GM21390 (cell line): ENCODE data around the gene KCNQ1.

Experiments used
- ATAC-seq: cut with Tn5 transposase; IDR thresholded peaks from one replicate; pipeline ENCODE4 v1.9.1; 2021; ENCODE audit not compliant: unreplicated experiment

The KCNQ1 gene

DNA sequence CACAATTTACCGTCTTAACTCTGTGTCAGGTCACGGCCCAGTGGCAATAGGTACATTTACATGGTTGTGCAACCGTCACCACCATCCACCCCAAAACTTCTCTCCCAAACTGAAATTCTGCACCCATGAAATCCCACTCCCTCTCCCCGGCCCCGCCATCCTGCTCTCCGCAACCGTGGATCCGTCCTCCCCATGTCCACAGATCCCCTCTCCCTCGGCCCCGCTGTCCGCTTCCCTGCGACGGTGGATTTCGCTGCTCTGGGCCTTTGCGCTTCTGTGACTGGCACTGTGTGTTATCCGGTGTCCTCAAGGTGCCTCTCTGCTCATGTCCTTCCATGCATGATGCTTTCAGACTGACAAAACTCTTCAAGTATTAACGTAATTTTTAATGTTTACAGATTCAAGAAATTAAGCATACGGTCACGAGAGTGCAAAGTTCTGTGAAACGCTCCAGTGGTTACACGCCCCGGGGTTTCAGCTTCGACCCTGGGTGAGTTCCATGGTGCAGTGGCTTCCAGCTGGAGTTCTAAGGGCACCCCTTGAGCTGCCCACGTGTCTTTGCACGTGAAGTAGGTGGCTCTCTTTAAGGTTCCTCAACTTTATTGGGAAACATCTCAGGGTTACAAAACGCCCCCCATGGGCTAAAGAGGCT lies 76.4 kb downstream of the KCNQ1 start:
- ATAC-seq: no peak

DNA sequence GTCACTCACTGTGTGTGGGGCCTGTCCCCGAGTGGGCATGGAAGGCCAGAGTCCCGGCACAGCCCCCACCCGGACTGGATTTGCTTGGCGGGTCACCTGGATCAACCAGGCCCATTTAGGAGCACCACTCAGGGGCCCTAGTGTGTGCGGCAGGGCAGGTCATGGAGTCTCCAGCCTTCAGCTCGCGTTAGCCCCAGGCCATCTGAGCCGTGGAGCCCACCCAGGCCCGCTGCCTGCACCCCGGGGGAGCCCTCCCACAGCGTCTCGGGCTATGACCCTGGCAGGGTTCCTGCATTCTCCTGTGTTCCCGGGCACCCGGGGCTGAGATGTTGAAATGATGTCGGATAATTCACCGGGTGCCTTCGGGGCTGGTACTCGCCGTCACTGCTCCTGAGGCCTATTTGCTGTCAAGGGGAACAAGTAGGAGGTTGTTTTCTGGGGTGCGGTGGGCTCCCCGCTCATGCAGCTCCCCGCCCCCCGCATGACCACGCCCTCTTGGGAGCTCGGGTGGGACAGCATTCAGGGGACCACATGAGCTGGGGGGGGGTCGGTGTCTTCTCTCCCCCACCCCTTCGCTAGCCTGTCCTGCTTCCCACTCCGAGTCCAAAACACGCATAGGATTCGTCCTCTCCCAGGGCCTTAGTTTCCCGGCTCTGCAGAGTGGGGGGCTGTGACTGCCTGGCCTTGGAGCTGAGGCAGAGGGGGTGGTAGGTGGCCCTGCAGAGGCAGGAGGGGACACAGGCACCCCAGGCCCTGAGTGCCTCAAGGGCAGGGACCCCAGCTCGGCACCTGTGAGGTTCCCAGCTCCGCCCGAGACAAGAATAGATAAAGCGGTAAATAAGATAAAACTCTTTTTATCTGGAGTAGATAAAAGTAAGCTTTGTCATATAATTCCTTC lies 77.2 kb downstream of the KCNQ1 start:
- ATAC-seq: no peak

DNA sequence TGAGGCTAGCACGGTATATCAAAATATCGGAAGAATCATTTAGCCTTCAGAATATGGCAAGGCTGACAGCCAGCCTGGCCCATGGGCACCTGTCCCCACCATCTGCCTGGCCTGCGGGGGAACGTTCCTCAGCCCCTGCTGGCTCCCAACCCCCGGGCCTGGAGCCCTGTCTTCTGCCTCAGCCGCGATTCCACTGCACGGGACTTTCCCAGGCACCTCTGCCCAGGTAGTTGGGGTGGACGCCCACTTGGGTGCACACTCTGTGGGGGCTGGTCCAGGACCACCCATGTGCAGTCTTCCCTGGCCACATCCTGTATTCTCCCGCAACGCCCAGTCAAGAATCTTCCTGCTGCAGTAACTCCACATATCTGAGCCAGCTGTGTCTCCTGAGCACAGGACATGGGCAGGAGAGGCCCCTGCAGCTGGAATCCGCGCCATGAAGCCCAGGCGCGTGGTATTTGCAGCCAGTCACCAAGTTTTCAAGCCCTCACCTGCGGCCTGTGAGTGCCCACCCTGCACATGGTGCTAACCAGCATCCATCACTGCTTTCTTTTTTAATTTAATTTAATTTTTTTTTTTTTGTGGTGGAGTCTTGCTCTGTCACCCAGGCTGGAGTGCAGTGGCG lies 77.9 kb downstream of the KCNQ1 start:
- ATAC-seq: no peak

- ATAC-seq: no peak
Measured at GRCh38 chr11:2523821-2524391, 79.1 kb downstream of the KCNQ1 start.

DNA sequence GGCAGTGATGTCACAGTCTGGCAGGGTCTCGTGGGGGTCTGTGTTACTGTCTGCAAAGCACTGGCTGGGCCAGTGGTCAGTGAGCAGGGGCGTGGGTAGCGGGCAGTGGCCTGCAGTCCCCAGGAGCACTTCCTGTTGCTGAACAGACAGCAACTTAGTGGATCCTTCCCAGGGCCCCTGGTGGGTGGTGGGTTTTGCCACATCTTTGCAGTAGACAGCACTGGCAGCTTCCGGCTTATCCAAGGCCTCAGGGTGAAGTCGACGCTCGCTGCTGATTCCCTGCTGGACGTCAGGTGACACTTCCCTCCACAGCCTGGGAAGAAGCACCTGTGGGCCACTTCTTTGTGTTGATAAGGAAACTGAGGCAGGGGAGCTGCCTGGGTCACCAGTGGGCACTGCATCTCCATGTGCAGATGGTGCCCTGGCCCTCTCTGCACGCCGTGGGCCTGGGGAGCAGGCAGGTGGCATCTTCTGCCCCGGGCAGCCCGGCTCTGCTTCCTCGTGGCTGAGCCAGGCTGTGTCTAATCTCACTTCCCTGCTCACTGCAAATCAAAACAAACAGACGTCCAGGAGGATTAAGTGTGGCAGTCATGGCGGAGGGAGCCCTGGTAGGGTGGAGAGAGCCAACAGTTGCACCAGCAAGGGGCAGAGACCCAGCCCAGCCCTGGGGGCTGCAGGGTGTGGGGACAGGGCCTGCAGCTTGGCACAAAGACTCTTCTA lies 79.8 kb downstream of the KCNQ1 start:
- ATAC-seq: no peak

GRCh38 chr11:2525166-2525861 lies 80.5 kb downstream of the KCNQ1 start:
- no peak for ATAC-seq

DNA sequence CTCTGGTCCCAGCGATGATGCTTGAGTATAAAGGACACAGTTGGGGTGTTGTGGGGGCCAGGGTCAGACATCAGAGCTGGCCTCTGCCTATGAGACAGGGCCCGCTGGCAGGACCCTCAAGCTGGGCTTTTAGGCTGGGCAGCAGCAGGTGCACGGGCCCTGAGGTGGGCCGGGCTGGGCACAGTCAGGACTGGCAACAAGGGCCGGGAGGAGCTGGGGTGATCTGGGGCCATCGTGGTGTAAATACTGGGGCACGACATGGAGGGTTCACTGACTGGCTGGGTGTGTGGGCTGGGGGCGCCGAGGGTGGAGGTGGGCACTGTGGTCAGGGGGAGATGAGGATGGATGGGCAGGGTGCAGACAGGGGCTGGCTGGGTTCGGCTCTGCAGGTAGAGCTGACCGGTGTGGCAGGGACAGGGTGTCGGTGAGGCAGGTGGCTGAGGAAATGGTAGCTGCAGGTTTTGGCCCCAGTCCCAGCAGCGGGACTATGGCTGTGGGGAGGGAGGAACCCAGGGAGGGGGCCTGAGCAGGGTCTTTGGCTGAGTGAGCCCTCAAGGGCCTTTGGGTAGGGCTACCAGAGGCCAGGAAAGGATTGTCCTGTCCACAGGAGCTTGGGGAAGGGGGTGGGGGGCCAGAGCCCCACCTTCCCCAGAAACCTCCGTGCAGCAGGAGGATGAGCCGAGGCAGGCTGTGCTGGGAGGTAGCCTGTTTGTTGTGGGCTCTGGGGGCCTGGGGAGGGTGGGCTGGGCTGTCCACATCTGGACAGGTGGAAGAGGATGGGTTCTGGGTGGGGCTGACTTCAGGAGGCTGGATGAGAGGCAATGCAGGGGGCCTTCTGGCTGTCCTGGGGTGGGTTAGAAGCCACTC lies 81.4 kb downstream of the KCNQ1 start:
- ATAC-seq: no peak

DNA sequence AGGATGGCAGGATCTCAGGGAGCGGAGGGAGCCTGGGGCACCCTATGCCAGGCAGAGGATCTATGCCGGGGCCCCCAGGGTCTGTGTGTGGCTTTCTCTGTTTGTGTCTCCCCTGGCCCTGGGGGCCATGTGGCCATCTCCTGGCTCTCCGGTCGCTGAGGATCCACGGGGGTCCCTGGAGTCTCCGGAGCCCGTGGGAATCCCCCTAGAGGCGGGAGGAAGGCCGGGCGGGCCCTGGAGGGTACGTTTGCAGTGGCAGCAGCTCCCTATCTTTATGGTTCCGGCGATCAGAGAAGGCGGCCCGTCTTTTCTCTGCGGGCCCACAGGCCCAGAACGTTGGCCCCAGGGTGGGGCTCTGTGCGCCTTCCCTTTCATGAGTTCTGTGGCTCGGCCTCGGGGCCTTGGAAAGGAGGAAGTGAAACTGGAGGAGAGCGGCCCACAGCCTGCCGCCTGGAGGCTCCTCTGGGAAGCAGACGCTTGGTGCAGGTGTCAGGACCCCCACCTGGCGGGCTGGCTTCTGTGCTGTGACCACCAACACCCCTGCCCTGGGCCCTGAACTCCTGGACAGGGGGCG lies 82.1 kb downstream of the KCNQ1 start:
- peak; percentile 73 for ATAC-seq

DNA sequence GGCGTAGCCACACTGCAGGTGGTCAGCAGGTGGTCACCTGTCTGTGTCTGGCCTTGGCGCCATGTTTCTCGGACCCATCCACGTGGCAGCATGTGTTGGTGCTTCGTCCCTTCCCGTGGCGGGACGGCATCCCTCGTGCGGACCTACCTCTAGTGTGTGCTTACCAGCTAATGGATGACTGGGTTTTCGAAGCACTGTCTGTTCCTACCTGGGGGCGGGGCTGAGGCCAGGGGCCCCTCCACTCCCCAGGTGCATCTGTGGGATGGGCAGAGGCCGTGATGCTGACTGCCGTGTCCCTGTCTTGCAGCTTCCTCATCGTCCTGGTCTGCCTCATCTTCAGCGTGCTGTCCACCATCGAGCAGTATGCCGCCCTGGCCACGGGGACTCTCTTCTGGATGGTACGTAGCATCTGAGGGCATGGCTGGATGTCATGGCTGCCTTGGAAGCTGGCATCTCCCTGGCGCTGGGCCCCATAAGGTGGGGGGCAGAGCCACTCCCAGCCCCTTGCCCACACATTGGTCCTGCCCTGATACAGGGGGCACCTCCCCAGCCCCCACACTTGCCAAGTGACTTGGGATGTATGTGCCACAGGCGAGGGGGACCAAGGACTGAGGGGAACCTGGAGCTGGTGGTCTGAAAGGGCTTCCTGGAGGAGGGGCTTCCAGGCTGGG lies 82.9 kb downstream of the KCNQ1 start:
- no peak for ATAC-seq

DNA sequence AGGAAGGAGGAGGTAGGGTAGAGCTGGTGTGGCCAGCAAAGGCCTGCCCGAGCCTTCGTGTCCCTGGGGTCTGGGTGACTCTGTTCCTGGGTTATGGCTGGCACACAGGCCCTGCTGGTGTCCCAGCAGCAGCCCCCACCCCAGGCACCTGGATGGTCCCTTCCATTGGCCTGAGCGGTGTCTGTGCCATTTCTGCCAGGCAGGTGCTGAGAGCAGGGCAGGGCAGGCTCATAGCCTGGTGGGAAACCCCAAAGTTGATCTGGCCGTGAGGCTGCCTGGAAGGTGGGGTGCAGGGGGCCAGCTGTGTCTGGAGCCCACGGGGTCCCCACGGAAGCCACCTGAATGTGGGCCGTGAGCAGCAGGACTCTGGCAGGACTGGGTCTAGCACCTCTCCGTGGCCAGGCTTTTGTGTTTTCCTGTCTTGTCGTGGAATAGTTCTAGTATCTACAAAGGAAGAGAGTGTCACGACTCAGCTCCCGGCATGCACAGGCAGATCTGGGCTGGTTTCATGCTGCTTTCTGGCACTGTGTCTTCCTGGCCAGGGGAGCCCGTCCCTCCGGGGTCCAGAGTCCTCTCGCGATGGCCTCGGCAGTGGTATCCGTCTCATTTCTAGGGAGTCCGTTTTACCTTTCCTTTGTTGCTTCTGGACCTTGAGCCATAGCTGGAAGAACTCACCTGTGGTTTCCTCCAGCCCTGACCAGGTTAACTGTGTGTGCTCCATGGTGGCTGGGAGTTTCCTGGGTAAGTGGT lies 83.7 kb downstream of the KCNQ1 start:
- no peak for ATAC-seq

GRCh38 chr11:2529173-2529572 lies 84.4 kb downstream of the KCNQ1 start:
- ATAC-seq: no peak

DNA sequence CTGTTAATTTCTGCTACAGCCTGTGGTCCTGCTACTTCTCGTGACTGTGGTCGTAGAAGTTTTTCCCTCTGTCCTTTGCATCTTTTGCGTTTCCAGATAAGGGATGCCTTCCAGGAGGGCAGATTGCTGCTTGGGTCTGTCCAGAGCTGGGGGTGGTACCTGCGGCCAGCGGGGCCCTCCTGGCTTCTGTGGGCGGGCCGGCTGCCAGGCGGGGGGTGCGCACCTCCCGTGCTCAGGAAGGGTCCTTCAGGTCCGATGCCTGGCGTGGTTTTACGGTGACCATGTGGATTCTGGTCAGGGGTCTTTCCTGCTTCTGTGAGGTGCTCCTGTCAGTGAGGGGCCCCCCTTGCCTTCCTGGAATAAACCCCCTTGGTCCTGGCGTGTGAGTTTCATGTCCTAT lies 84.8 kb downstream of the KCNQ1 start:
- ATAC-seq: no peak

GRCh38 chr11:2530131-2530854 lies 85.5 kb downstream of the KCNQ1 start:
- no peak for ATAC-seq

- ATAC-seq: no peak
Measured at GRCh38 chr11:2530855-2531200, 86.0 kb downstream of the KCNQ1 start.

GRCh38 chr11:2531277-2531986 lies 86.6 kb downstream of the KCNQ1 start:
- ATAC-seq: no peak

GRCh38 chr11:2531987-2532703 lies 87.3 kb downstream of the KCNQ1 start:
- no peak for ATAC-seq
